G401 (cell line): Measurements from ENCODE around the gene VEGFB. TPM values are rescaled to one million over a fixed set of nuclear protein-coding genes. Genes with fewer than 3 reads are reported as not detected.

Source experiments
- DNase-seq: peaks from one replicate; pipeline ENCODE4 v3.0.0-alpha.2; 2015; ENCODE audit warnings: low spot score
- in situ Hi-C: cut with HindIII; loops from 2 replicates; pipeline ENCODE4 v1.10.0; 2016; ENCODE audit warnings: low sequenced_read_pairs, mixed read lengths
- total RNA-seq: library from RNA; depleted of rRNA; stranded (reverse); fragments of >200 nt; shearing (Covaris generic); gene quantifications from 2 replicates; pipeline ENCODE4 v1.2.3, GENCODE V29; 2014; rRNA removed

The VEGFB gene
- total RNA-seq: 14.6 and 27.0 TPM in 2 replicates

DNA sequence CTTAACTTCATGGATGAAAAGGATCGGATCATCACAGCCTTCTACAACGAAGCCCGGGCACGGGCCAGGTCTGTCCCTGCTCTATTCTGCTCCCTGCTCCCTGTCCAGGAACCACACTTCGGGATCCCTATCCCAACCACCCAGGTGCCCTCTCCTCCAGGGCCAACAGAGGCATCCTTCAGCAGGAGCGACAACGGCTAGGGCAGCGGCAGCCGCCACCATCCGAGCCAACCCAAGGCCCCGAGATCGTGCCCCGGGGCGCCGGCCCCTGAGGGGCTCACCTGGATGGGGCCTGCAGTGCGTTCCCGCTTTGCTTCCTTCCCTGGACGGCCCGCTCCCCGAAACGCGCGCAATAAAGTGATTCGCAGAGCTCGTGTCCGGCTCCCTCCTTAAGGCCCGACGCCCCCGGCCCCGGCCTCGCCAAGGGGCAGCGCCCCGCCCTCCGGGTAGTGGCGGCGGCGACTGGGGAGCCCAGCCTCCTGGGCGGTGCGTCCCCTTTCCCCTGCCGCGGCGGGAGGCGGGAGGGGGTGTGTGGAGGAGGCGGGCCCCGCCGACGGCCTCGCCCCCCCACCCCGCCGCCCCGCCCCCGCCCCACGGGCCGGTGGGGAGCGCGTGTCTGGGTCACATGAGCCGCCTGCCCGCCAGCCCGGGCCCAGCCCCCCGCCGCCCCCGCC is at the start of gene VEGFB:
VEGFB (plus strand) TSS at position 672 of the 674 bp plus-strand sequence. CDS start 250 bp downstream, outside the sequence.
- no peak for DNase-seq
- in situ Hi-C loops: no loop called here

DNA sequence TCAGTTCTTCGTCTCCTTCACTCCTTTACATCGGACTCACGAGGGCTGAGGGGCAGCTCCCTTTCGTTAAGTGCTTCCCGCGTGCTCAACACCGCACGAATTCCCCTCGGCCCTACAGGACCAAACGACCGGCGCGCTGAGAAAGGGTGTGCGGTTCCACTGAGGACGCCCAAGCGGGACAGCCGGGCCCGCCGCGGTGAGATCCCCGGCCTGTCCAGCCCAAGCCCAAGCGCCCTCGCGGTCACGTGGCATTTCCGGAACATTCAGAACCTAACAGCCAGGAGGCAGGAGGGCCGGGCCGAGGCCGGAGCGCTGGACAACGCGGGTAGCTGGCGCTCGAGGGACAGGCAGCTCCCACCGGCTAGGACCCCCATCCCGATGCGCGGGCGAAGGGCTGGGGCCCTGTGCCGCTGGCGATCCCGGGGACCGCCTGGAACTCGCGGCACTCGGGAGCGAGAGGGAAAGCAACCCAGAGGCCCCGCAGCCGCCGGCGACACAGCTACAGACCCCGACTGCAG is 49.1 kb upstream of the VEGFB start:
- in situ Hi-C loops: no loop called here
- DNase-seq: peak; percentile 81

DNA sequence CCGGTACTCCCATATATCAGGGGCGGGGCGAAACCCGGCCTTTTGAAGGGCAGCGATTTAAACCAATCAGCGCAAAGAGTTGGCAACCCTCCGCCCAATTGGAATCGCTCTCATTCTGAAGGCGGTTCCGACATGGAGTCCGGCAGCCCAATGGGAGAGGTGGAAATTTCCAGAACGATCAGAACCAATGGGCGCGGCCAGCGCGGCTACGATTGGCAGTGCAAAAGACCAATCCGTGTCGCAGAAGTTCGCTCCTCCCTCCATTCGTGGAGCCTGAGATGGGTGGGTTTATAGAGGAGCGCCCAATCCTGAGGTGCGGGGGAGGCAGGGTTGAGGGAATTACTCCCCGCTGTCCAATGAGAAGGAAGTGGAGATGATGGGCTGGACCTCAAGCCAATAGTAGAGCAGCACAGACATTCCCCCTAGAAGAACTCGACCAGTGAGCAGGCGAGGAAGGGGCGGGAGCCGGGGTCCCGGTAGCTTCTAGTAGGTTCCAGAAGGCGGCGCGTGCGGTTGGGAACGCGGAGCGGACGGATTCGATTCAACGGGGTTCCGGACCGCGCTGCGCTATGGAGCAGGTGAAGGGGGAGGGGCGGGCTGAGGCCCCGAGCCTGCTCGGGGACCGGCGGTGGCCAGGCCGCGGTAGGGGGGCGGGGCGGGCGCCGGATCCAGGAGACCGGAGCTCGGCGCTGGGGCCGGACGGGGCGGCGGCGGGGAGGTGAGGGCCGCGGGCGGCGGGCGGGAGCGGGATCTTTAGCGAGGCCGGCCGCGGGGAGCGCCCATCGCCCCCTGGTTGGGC is 48.5 kb upstream of the VEGFB start, which contains the start of gene STIP1:
STIP1 (plus strand) TSS at position 479 of the 799 bp plus-strand sequence; CDS start at position 570, 91 bp downstream.
- peak; percentile 100 for DNase-seq
- in situ Hi-C loops: no loop called here

DNA sequence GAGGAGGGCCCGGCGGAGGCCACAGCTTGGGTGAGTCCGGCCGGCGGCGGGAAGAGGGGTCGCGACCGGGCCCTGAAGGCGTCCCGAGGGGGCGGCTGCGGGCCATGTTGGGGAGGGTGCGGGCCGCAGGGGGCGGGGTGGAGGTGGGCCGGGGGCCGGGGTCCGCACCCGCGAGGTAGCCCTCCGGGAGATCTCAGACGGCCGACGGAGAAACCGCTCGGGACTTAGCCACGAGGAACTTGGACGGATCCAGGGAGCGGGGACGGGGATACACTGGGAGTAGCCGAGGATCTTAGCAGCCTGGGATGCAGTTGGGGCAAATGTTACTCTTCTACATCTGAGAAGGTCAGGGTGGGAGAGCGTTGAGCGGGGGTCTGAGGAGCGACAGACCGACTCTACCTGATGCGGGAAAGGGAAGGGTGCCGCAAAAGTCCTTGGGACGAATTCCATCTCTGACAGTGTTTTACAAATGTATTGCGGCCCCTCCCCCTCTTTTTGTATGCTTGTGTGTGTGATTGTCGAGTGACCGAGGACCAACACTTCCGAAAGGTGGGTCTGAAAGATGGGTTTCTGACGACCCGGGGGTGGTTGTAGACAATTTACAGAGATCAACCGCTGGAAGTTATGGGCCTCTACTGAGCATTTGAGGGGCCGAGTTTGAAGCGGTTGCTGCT is 47.8 kb upstream of the VEGFB start:
- DNase-seq: peak; percentile 33
- in situ Hi-C loops: no loop called here

DNA sequence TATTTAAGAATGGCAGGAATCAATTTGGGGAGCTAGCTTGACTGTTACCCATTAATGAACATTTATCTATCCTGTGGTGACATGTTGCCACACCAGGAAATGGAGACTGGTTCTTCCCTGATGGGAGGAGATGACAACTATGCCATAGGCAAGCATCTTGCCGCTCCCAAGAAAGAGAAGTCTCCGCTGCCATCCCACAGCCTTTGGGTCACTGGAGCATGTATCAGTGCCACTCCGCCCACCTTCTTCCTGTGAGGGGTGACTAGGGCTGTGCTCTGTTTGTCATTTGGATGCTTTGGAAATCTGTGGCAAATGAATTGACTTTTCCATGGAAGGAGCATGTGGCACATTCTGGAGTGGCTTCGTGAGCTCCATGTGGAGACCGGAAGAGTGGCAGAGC is 42.0 kb upstream of the VEGFB start:
- in situ Hi-C loops: no loop called here
- no peak for DNase-seq

DNA sequence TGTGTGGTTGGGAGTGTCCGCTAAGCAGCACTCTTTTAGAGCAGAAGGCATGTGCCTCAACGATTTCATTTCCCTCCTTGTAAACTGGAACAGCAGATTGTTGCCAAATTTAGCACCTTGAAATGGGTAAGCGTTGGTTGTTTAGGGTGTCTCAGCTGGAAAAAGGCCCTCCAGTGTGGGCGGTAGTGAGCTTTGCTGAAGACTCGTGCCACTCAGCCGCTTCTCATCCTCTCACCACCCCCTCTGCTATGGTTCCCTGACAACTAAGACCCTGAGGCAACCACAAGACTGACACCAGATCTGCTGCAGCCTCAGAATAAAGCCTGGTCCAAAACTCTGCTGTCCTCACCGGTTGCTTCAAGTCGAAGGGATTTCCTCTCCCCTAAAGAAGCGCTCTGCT is 37.8 kb upstream of the VEGFB start:
- in situ Hi-C loops: no loop called here
- no peak for DNase-seq

GRCh38 chr11:64198511-64198910 is 35.9 kb upstream of the VEGFB start:
- in situ Hi-C loops: no loop called here
- no peak for DNase-seq

DNA sequence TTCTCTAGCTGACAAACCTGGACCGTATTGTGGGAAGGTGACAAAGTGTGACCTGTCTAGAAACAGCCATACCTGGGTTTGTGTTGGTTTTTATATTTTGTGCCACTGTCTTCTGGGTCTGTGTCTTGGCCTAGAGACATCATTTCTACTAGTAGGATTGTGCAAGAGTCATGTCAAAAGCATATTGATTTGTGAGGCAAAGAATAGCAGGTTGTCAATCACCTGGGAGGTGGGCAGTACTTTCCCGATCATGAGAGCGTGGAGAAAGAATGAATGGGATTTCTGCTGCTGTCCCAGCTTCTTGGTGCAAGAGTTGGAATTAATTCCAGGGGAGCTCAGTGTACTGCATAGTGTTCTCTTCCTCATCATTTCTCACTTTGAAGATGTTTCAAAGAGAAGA is 32.8 kb upstream of the VEGFB start:
- DNase-seq: no peak
- in situ Hi-C loops: loop anchor here (10.0 kb wide), 1 partner anchor 73 kb away; no protein-coding TSS in a partner anchor

- no peak for DNase-seq
- in situ Hi-C loops: loop anchor here (10.0 kb wide), 1 partner anchor 72 kb away; no protein-coding TSS in a partner anchor
Measured at GRCh38 chr11:64202992-64203391, 31.4 kb upstream of the VEGFB start.

GRCh38 chr11:64203421-64204079 is 30.8 kb upstream of the VEGFB start:
- DNase-seq: no peak
- in situ Hi-C loops: loop anchor here (10.0 kb wide), 1 partner anchor 71 kb away; no protein-coding TSS in a partner anchor

DNA sequence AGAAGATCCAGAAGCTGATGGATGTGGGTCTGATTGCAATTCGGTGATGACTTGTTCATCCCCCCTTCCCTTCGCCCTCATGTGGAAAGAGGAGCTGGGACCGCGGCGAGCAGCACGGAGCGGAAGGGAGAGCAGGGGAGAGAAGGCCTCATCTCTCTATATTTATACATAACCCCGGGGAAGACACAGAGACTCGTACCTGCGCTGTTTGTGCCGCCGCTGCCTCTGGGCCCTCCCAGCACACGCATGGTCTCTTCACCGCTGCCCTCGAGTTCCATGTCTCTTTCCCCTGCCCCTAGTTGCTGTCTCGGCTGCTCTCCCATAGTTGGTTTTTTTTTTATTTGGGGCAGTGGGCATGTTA is 30.3 kb upstream of the VEGFB start:
- DNase-seq: no peak
- in situ Hi-C loops: loop anchor here (10.0 kb wide), 1 partner anchor 71 kb away; no protein-coding TSS in a partner anchor

- peak; percentile 86 for DNase-seq
- in situ Hi-C loops: loop anchor here (10.0 kb wide), 1 partner anchor 70 kb away; no protein-coding TSS in a partner anchor
Measured at GRCh38 chr11:64204464-64204989, 29.9 kb upstream of the VEGFB start.

- in situ Hi-C loops: loop anchor here (10.0 kb wide), 1 partner anchor 68 kb away; no protein-coding TSS in a partner anchor
- no peak for DNase-seq
Measured at GRCh38 chr11:64206457-64207255, 27.7 kb upstream of the VEGFB start, which contains the start of gene FERMT3. TSS of gene FERMT3 (plus strand) at chr11:64206721. CDS start at chr11:64207365, 644 bp downstream.

DNA sequence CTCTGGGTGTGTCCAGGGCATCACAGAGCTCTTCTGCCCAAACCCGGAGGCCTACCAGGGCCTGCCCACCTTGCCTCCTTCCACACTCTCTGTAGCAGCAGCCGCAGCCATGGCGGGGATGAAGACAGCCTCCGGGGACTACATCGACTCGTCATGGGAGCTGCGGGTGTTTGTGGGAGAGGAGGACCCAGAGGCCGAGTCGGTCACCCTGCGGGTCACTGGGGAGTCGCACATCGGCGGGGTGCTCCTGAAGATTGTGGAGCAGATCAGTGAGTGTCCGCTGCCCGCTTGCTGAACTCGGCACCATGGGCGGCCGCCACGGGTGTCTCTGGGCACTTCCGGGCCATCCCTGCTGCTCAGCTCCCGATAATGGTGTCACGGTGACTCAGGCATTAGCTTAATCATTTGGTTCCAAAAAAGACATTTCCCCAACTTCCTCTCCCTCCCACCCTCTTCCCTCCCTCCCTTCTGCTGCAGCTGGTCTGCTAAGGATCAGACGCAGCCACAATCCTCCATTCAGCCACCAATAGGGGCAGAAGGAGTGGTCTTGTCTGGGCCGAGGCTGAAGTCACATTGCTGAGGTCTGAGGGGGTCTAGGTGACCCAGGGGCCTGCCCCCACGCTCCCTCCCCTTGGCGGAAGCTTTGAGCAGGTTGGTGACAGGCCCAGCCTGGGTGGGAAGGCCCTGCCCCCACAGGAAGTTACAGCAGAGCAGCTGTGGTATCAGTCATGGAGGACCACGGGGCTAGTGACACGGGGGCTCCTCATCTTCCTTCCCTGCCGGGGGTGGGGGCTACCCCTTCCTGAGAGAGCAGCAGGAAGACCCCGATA is 26.9 kb upstream of the VEGFB start:
- in situ Hi-C loops: loop anchor here (10.0 kb wide), 1 partner anchor 67 kb away; no protein-coding TSS in a partner anchor

DNA sequence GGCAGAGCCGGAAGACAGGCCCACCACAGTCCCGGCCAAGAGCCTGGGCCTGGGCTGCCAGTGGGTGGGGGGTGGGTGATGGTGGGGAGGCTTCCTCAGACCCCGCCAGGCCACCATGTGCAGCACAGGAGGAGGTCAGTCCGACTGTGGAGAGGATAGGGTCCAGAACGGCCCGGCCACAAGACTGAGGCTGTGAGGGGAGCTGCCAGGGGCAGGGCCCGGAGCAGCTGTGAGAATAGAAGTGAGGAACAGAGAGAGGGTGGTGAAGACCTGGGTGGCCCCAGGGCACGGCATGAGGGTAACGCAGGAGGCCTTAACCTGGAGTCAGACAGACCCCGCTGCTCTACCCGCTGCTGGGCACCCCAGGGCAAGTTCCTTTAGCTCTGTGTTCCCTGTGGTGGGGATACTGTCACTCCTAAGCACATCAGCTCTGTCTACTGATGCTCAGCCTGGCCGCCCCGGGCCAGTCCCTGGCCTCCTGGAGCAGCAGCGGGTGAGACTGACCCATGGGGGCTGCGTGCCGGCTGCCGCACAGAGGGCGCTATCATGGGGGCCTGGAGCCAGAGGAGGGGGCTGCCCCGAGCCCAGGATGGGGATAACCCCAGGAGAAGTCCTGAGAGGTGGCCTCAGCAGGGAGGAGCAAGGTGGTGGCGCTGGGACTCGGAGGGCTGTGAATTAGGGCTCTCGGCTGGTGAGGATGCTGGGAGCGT is 26.1 kb upstream of the VEGFB start:
- DNase-seq: no peak
- in situ Hi-C loops: loop anchor here (10.0 kb wide), 1 partner anchor 67 kb away; no protein-coding TSS in a partner anchor

More for the DNA sequence above, 26.9 kb upstream of the VEGFB start:
- no peak for DNase-seq
